Thyroid gland (tissue), 4 donors: Measurements from ENCODE around the gene TNPO3. TPM values are rescaled to one million over a fixed set of nuclear protein-coding genes. Genes with fewer than 3 reads are reported as not detected.
"Not testable (repeated sequence)": the region's sequence is repeated elsewhere in the genome, so short reads cannot be mapped to it uniquely, and the experiment has no call there.

Experiments used
- DNase-seq, 2 donors: peaks; one replicate each; pipeline ENCODE4 v3.0.0-alpha.2; 2019
- H3K27ac ChIP-seq, 3 donors: fragments of 200-600 bp; sonication (generic); 1 replicate in 2 of 3; 2 replicates in 1 of 3; pipeline ENCODE4 v1.5.1; 2016 to 2019; ENCODE audit warnings: mild to moderate bottlenecking in 1 of 3, moderate library complexity in 1 of 3
- H3K27me3 ChIP-seq: fragments of 200-600 bp; sonication (generic); one replicate; pipeline ENCODE4 v1.5.1; 2019
- H3K36me3 ChIP-seq, 2 donors: fragments of 200-600 bp; sonication (generic); one replicate each; pipeline ENCODE4 v1.5.1; 2016 to 2019
- H3K4me1 ChIP-seq, 2 donors: fragments of 200-600 bp; sonication (generic); one replicate each; pipeline ENCODE4 v1.5.1; 2017 to 2019
- H3K4me3 ChIP-seq, 3 donors: fragments of 200-600 bp; sonication (generic); replicated peaks in 1 of 3; 1 replicate in 2 of 3; 2 replicates in 1 of 3; pipeline ENCODE4 v1.5.1; 2016; ENCODE audit warnings: mild to moderate bottlenecking in 1 of 3
- H3K9me3 ChIP-seq: fragments of 200-600 bp; sonication (generic); one replicate; pipeline ENCODE4 v1.5.1; 2017
- POLR2A ChIP-seq, 2 donors: fragments of 450-650 bp; IDR thresholded peaks; one replicate each; pipeline ENCODE4 v1.6.1; 2017; ENCODE audit warnings: antibody characterized with exemption in 2 of 2, mild to moderate bottlenecking in 2 of 2, moderate library complexity in 1 of 2
- WGBS, 2 donors: methylation state at CpG; one replicate each; pipeline ENCODE4 v1.1.5; 2017; 5-methylcytosine and 5-hydroxymethylcytosine counted together
- intact Hi-C: fragments of 100-400 bp; cut with DNase I; formaldehyde crosslinking; loops from one replicate; pipeline ENCODE4 v1.15.1; 2023
- total RNA-seq, 4 donors: library from RNA; depleted of rRNA; stranded (reverse); fragments of >200 nt; gene quantifications; one replicate each; pipeline ENCODE4 v1.2.3, GENCODE V29; 2016
- TF ChIP-seq, protein P1 (sequence below), 6 experiments: fragments of 200-600 bp in 3 of 6; fragments of 450-650 bp in 3 of 6; sonication (generic) in 3 of 6; IDR thresholded peaks; one replicate each; pipeline ENCODE4 v1.5.1; 2016 to 2019; ENCODE audit warnings: antibody characterized with exemption in 6 of 6, mild to moderate bottlenecking in 2 of 6, inconsistent platforms in 1 of 6, moderate library complexity in 1 of 6

The TNPO3 gene
- total RNA-seq, 4 donors from 2014 or later, result 46.1 to 56.2 (median 51.8) TPM

DNA sequence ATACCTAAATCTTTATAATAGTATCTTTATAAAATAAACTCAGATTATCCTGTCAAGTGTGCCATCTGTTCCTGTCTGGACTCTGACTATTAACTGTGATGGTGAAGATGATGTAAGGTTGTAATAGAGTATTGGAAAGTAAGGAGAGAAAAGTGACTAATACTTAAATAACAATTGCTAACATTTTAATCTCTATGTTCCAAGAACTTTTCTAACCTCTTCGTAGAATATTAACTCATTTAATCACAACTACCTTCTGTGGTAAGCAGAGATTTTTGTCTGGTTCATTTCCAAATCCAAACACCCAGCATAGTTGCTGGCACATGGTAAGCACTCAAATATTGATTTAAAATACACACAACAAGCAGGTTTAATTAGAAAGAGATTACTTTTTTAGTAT, 2.5 kb downstream of the TNPO3 start:
- intact Hi-C loops, result no loop called here
- H3K4me3 ChIP-seq, result no peak overlapping the region
- H3K4me1 ChIP-seq, result peaks cover 20 to 35% of the 10 kb centered on the region in 2 donors
- TF ChIP-seq, protein P1, sequence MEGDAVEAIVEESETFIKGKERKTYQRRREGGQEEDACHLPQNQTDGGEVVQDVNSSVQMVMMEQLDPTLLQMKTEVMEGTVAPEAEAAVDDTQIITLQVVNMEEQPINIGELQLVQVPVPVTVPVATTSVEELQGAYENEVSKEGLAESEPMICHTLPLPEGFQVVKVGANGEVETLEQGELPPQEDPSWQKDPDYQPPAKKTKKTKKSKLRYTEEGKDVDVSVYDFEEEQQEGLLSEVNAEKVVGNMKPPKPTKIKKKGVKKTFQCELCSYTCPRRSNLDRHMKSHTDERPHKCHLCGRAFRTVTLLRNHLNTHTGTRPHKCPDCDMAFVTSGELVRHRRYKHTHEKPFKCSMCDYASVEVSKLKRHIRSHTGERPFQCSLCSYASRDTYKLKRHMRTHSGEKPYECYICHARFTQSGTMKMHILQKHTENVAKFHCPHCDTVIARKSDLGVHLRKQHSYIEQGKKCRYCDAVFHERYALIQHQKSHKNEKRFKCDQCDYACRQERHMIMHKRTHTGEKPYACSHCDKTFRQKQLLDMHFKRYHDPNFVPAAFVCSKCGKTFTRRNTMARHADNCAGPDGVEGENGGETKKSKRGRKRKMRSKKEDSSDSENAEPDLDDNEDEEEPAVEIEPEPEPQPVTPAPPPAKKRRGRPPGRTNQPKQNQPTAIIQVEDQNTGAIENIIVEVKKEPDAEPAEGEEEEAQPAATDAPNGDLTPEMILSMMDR (IDR thresholded peaks at IDR 0.05), result no peak
- no peak for TF ChIP-seq POLR2A (IDR thresholded peaks at IDR 0.05)
- WGBS, 2 donors, result 89% methylated on average over 1 of the region's 1 CpG
- no peak for DNase-seq
- H3K27ac ChIP-seq, result no peak overlapping the region
- H3K9me3 ChIP-seq, result no peaks in the 10 kb centered on the region
- H3K36me3 ChIP-seq, result no peaks in the 10 kb centered on the region
- no peaks in the 10 kb centered on the region for H3K27me3 ChIP-seq

DNA sequence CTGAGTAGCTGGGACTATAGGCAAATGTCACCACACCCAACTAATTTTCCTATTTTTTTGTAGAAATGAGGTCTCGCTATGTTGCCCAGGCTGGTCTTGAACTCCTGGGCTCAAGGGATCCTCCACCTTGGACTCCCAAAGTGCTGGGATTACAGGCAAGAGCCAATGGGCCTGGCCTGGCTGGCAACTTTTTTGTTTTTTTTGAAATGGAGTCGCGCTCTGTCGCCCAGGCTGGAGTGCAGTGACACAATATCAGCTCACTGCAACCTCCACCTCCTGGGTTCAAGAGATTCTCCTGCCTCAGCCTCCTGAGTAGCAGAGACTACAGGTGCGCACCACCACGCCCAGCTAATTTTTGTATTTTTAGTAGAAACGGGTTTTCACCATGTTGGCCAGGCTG, 3.5 kb downstream of the TNPO3 start:
- intact Hi-C loops, H3K27ac ChIP-seq, H3K9me3 ChIP-seq, H3K36me3 ChIP-seq, DNase-seq, H3K27me3 ChIP-seq, H3K4me3 ChIP-seq: not testable (repeated sequence)
- 97 to 98% methylated on average over 7 of the region's 7 CpGs for WGBS, 2 donors
- peaks cover 20 to 35% of the 10 kb centered on the region in 2 donors for H3K4me1 ChIP-seq

DNA sequence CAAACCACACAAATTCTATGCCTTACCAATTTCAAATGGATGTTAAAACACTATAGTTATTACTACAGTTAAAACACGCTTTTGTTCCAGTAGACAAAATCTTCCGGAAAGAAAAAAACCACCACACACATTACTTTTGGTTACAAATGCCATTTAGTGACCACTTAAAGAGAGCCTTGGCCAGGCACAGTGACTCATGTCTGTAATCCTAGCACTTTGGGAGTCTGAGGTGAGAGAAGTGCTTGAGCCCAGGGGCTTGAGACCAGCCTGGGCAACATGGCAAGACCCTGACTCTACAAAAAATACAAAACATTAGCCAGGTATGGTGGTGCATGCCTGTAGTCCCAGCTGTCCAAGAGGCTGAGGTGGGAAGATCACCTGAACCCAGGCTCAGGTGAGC, 7.2 kb downstream of the TNPO3 start:
- no peak overlapping the region for H3K27ac ChIP-seq
- TF ChIP-seq POLR2A (IDR thresholded peaks at IDR 0.05), result no peak
- TF ChIP-seq, protein P1 (IDR thresholded peaks at IDR 0.05), result no peak
- WGBS, 2 donors, result 95 to 97% methylated on average over 2 of the region's 2 CpGs
- H3K36me3 ChIP-seq, result no peaks in the 10 kb centered on the region
- H3K4me3 ChIP-seq, result no peak overlapping the region
- intact Hi-C loops, result no loop called here
- peaks cover 34 to 38% of the 10 kb centered on the region in 2 donors for H3K4me1 ChIP-seq
- DNase-seq, result no peak
- H3K9me3 ChIP-seq, result no peaks in the 10 kb centered on the region
- H3K27me3 ChIP-seq, result no peaks in the 10 kb centered on the region

DNA sequence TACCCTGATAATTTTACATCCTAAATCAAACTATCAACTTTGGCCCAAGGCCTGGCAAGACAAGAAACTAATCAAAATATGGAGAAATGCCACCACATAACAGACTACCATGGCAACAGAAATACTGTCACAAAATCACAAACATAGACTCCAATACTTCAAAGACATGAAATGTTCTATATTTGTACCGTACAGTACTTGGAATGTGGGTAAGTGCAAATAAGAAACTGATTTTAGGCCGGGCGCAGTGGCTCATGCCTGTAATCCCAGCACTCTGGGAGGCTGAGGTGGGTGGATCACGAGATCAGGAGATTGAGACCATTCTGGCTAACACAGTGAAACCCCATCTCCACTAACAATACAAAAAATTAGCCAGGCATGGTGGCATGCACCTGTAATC, 9.2 kb downstream of the TNPO3 start:
- Histone ChIP-seq H3K36me3 (no peaks in the 10 kb centered on the region), H3K27me3 (no peaks in the 10 kb centered on the region), H3K27ac (no peak overlapping the region), H3K4me1 (peaks cover 37 to 51% of the 10 kb centered on the region in 2 donors), H3K4me3 (no peak overlapping the region), H3K9me3 (no peaks in the 10 kb centered on the region)
- TF ChIP-seq, protein P1 (IDR thresholded peaks at IDR 0.05), result no peak
- no peak for TF ChIP-seq POLR2A (IDR thresholded peaks at IDR 0.05)
- intact Hi-C loops, result no loop called here
- DNase-seq, result no peak
- WGBS, 2 donors, result 90 to 96% methylated on average over 4 of the region's 4 CpGs

DNA sequence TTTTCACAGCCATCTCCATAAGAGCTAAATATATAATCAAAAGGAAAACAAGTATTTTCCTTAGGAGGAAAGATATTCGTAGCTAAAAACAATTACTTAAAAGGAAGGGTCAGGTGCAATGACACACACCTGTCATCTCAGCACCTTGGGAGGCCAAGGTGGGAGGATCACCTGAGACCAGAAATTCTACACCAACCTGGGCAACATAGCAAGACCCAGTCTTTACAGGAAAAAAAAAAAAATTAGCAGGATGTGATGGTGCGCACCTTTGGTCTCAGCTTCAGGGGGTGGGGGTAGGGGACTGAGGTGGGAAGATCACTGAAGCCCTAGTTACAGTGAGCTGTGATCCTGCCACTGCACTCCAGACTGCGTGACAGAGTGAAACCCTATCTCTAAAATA, 11.9 kb downstream of the TNPO3 start:
- intact Hi-C loops, result no loop called here

More for the DNA sequence above, 11.9 kb downstream of the TNPO3 start:
- no peak overlapping the region for H3K4me3 ChIP-seq
- no peak overlapping the region for H3K27ac ChIP-seq
- H3K9me3 ChIP-seq, result no peaks in the 10 kb centered on the region
- 93% methylated on average over 3 of the region's 3 CpGs for WGBS, 2 donors
- H3K4me1 ChIP-seq, result peaks cover 31 to 47% of the 10 kb centered on the region in 2 donors
- H3K27me3 ChIP-seq, result no peaks in the 10 kb centered on the region
- H3K36me3 ChIP-seq, result peaks cover 0 to 10% of the 10 kb centered on the region in 2 donors
- no peak for DNase-seq
- TF ChIP-seq, protein P1 (IDR thresholded peaks at IDR 0.05), result no peak
- TF ChIP-seq POLR2A (IDR thresholded peaks at IDR 0.05), result no peak
